Renal cortex interstitium (tissue), 15 donors: ENCODE results near the gene GRIK1. TPM values are rescaled to one million over a fixed set of nuclear protein-coding genes. Genes with fewer than 3 reads are reported as not detected.
"Not testable (repeated sequence)": the region's sequence is repeated elsewhere in the genome, so short reads cannot be mapped to it uniquely, and the experiment has no call there.

Source experiments
- DNase-seq, 11 donors: peaks; one replicate each; pipeline ENCODE4 v3.0.0-alpha.2; 2013; ENCODE audit warnings: low read depth in 9 of 11, low spot score in 4 of 11; ENCODE audit errors: extremely low read depth in 1 of 11
- long read RNA-seq, 16 experiments: transcript quantifications; one replicate each; lab custom pipeline, GENCODE V29; 2026
- polyA plus RNA-seq, 3 donors: library from polyadenylated mRNA; unstranded; fragments of 120-200 nt; gene quantifications; one replicate each; pipeline ENCODE4 v1.2.1, GENCODE V29; 2013; ENCODE audit not compliant: insufficient read length in 3 of 3

GRIK1 gene
- 1 to 10 TPM in 2 of 3 donors, under 1 TPM in 1; 0.97 to 1.7 (median 1.5) TPM for polyA plus RNA-seq
- long read RNA-seq, donor 1 = 0 reads
- long read RNA-seq, donor 2 = 0 reads
- long read RNA-seq, donor 3 = 0 reads
- long read RNA-seq, donor 4 = 0 reads
- long read RNA-seq, donor 5 = 0 reads
- long read RNA-seq, donor 6 = 0 reads
- long read RNA-seq, donor 7 = 0 reads
- long read RNA-seq, donor 8 = 0 reads
- long read RNA-seq, donor 9 = 0 reads
- long read RNA-seq, donor 10 = 0 reads
- long read RNA-seq, donor 11 = 0 reads
- long read RNA-seq, donor 12 = 0 reads
- long read RNA-seq, donor 13 = 0 reads
- long read RNA-seq, donor 14 = 0 reads
- long read RNA-seq, donor 15 = 0 reads
- long read RNA-seq, donor 16 = 0 reads

DNA sequence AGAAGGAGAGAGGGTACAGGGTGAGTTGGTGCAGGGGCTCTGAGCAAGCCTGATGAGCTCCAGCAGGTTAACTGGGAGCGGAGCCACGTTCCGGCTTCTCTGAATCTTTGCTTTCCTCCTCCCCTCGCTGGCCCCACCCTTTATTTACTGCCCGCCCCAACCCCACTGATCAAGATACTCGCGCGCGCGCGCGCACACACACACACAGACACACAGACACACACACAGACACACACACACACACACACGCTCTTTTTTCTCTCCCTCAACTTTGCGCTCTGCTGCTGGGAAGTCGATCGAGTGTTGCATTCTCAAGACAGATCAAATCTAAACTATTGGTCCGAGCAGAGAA lies at the start of gene GRIK1:
GRIK1 (minus strand) TSS at position 73 of the 352 bp plus-strand sequence.
- DNase-seq = peak in 4 of 11 donors; percentile 4 to 9 (median 8)

DNA sequence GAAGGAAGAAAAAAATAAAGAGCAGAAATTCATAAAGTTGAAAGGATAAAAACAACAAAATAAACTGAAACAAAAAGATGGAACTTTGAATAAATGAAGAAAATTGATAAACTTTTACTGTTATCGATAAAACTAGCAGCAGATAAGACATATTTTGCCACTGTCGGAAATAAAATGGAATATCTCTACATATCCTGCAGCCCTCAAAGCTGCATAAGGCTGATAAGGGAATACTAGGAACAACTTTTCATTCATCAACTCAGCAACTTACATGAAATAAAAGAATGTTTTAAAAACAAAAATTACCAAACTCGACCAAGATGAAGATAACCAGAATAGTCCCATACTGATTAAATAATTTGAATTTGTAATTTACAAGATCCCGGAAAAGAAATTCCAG lies 48.0 kb upstream of the GRIK1 start:
- no peak for DNase-seq

DNA sequence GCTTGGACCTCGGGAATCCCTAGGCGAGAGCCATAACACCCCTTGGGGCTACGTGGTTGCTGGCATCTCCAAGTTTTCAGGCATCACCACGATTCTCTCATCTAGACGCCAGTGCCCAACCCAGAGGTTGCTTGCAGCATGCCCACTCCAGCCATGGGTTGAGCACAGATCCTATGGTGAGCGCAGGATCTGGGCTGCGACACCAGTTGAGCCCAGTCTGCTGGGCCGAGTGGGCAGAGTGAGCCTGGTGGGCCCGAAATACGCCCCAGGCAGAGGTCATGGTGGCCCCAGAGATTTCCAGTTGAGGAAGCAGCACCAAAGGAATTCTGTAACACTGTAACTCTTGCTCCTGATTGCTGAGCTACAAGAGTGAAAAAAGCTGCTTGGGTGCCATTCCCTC lies 46.1 kb upstream of the GRIK1 start:
- no peak for DNase-seq

DNA sequence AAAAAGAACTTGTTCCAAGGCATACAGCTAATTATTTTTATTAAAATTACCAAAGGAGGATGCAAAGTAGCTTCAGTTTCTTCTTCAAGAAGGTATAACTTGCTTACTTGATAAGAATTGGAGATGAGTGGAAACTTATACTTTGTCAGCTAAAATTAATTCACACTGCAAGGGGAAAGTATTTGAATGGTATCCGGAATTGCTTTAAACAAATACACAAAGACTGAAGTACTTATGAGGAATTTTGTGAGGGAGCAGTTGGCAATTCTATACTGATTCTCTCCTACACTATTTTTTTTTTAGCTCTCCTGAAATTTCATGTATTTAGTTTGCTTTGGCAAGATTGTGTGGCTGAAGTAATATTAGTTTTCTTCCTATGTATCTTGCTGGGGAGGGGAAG lies 39.2 kb upstream of the GRIK1 start:
- DNase-seq = no peak

DNA sequence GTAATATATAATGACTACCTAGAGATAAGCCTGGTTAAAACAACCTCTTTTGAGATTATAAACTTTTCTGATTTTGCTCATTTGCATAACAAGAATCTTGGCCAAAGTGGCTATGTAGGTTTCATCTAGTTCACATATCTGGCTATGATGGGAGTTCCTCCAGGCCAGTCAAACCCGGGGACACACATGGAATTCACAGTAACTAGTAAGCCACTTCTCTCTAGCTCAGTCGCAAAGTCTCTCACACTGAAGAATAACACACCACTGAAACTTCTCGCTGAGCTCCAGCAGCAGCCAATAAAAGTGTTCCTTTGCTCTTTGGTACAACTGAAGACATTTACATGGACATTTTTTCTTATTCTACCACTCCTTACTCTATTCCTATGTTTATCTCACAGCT lies 36.0 kb upstream of the GRIK1 start:
- no peak for DNase-seq

DNA sequence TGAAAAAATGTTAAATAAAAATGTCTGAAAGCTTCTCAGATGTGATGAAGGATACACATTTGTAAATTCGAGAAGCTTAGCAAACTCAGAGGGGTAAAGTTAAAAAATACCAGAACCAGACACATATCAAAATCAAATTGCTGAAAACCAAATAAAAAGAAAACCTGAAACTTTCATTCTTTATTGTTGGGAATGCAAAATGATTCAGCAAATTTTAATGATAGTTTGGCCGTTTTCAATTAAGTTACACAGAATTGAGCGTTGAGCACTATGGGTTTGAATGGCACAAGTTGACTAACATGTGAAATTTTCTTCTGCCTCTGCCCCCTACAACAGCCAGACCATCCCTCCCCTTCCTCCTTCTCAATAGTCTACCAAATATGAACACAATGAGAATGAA lies 33.5 kb upstream of the GRIK1 start:
- DNase-seq = no peak

DNA sequence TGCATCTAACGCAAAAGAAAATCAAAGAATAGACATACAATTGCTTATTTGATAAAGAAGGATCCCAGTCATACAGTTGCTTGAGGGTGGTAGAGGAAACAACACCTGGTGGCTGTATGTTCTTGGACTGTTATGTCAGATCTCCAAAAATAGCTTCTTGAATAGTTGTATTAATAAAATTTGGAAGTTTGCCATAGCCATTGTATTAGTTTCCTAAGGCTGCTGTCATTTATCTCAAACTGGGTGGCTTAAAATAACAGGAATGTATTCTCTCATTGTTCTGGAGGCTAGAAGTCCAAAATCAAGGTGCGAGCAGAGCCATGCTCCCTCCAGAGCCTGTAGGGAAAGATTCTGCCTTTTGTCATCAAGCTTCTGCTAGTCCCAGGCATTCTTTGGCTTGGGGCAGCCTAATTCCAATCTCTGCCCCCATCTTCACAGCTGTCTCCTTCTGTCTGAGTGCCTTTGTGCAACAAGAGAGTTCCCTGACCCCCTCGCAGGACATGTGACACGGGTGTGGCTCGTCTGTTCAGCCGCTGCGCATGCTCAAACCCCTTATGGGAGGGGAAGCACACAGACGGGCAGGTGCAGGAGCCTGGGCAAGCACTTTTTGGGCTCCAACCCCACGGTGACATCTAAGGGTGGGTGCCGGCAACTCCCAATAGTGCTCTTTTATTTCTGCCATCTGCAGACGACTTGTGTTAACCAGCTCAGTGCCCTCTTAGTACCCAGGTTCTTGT lies 21.7 kb upstream of the GRIK1 start:
- no peak for DNase-seq

DNA sequence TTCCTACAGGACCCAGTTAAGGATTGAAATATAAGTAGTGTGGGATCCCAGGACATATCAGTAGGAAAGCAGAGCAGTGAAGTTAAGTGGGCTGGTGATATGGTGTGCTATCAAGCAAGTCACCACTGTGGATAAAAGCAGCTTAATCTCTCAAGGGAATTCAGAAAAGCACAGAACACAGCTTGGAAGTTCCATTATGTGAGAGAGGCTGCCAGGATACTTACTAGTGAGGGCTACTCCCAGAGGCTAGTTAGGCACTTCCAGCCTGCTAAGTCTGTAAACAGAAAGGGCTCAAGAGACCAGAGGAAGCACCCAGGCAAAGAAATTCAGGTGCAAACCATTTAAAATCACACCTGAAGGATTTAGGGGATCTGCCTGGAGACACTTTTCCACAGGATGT lies 18.8 kb upstream of the GRIK1 start:
- no peak for DNase-seq

DNA sequence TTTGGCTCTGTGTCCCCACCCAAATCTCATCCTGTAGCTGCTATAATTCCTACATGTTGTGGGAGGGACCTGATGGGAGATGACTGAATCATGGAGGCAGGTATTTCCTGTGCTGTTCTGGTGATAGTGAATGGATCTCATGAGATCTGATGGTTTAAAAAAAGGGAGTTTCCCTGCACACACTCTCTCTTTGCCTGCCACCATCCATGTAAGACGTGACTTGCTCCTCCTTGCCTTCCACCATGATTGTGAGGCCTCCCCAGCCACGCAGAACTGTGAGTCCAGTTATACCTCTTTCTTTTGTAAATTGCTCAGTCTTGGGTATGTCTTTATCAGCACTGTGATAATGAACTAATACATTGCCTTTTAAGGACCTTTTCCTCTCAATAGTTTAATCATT lies 18.2 kb upstream of the GRIK1 start:
- not testable (repeated sequence) for DNase-seq

DNA sequence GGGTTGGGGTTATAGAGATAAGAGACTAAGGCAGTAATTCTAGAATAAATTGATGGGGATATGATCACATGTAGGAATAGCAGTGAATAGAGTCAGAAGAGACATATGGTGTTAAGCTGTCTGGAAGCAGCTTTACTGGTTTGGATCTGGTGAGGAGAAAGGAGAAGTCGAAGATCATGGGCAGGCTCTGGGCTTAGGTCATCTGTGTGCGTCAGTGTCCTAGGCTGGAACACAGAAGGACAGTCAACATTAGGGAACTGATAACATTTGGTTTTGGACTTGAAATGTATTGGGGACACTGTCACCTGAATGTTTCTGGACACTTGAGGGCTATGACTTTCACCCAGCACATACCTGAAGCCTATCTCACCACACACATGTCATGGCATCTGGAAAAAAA lies 13.9 kb upstream of the GRIK1 start:
- no peak for DNase-seq

DNA sequence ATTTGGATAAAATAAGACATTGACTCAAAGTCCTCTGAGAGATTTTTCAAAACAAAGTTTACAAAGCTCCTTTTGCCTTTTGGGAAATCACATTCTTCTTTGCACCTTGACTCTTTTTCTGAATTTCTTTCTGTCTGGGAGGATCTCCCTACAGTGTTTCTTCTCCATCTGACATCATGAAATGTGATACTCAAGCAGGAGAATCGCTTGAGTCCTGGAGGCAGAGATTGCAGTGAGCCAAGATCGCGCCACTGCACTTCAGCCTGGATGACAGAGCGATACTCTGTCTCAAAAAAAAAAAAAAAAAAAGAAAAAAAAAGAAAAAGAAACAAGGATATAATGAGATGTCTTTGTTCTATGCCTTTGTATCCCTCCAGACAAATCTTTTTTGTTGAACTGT lies 13.3 kb upstream of the GRIK1 start:
- DNase-seq = peak in 4 of 11 donors; percentile 8 to 25 (median 12)

DNA sequence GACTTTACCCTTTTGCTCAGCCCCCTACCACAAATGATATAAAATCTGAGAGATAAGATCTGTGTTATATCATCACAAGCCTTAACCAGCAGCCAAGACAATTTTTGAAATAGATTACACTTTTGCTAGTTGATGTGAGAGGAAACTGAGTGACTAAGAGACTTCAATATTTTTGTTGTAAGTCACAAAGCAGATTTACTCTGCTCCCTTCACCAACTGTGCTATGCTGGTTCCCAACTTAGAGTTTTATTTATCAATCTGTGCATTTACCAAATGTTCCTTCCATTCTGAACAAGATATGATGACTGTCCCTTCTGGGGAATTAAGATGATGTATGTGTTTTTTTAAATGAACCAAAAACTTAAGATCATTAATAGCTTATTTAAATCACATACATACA lies 12.1 kb upstream of the GRIK1 start:
- no peak for DNase-seq

DNA sequence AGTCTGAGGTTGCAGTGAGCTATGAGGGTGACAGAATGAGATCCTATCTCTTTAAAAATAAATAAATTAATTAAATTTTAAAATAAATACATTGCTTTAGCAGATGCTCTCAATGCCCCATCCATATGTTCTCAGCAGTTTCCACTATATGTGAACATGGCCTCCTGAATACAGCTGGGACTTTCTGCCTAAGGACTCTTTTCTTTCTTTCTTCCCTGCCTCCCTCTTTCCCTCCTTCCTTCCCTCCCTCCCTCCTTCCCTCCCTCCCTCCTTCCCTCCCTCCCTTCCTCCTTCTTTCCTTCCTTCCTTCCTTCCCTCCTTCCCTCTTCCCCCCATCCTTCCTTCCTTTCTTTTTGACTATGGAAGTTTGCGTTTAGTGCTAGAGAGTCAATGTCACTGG lies 10.2 kb upstream of the GRIK1 start:
- DNase-seq = no peak

DNA sequence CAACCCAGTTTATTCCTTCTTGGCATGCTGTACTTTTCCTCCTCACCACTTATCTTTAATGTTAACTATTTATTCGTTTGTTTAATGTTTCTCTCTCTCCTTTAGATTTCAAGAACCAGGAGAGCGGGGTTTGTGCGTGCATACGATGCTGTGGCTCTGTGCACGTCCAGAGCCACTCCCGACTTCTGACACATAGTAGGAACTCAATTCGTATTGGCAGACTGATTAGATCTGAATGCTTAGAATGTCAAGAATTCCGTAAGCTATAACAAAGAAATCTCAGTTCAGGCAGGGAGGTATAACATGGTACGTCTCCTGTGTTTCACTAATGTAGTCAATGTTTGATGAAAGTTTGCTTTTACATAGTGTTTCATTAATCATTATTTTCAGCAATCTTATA lies 7.3 kb upstream of the GRIK1 start:
- peak in 1 of 11 donors; percentile 9 for DNase-seq

DNA sequence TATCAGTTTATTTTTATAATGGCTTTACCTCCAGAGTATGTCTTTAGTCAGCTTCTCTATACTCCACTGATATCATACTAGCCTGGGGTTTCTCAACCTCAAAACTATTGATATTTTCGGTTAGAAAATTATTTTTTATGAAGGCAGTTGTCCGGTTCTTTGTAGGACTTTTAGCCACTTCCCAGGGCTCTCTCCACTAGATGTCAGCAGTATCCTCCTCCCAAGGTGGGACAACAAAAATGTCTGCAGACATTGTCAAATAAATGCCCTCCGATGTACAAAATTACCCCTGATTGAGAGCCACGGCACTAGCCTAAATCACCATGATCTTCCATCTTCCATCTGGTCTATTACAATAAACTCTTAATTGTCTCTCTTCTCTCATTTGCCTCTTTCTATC lies 4.1 kb upstream of the GRIK1 start:
- DNase-seq = no peak

DNA sequence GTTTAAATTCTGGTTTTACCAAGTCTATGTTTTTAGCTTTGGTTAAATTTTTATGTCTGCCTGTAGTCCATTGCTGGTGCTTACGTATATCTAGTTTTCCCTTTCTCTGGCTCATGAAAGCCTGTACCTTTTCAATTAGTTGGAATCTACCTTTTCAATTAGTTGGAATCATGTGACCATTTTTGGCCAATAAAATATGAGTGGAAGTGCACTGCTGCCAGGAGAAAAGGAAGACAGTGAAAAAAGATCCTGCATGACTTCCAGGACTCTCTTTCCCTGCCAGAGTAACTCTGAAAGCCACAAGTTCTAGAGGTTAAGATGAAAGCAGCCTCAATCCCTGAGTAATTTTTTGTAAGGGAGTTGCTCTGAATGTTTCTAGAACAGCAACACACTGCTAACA lies 2.2 kb upstream of the GRIK1 start:
- no peak for DNase-seq

DNA sequence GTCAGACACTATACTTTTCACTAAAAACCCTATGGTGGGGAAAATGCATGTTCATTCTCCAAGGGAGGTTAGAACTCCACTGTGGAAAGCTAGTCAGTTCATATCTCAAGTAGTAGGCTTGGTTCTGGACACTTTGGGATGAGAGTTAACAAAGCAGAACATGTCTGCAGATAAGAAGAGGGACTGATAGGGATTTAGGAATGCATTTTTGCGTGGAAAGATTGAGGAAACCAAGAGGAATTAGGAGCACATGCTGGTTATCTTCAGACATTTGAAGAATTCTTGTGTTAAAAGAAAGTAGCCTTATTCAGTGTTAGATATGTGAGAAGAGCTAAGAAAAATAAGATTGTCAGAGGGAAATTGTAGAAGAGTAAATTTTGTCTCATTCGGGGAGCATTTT lies 1.2 kb upstream of the GRIK1 start:
- no peak for DNase-seq

DNA sequence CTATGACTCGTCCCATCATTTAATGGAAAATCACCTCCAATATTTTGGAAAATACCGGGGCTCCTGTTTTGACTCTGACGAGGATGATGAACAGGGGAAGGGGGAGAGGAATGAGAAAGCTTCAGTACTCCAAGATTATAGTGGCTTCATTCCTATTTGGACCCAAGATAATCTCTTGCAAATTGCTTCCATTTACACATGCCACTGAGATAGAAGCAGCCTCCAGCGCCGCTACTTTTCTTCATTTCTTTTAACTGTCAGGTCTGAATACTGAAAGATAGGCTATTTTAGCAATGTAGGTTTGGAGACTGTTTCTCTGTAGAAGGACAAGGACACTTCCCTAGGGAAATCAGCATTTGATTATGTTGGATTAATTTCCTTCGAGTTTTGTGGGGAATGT lies 565 bp upstream of the GRIK1 start:
- DNase-seq = no peak

DNA sequence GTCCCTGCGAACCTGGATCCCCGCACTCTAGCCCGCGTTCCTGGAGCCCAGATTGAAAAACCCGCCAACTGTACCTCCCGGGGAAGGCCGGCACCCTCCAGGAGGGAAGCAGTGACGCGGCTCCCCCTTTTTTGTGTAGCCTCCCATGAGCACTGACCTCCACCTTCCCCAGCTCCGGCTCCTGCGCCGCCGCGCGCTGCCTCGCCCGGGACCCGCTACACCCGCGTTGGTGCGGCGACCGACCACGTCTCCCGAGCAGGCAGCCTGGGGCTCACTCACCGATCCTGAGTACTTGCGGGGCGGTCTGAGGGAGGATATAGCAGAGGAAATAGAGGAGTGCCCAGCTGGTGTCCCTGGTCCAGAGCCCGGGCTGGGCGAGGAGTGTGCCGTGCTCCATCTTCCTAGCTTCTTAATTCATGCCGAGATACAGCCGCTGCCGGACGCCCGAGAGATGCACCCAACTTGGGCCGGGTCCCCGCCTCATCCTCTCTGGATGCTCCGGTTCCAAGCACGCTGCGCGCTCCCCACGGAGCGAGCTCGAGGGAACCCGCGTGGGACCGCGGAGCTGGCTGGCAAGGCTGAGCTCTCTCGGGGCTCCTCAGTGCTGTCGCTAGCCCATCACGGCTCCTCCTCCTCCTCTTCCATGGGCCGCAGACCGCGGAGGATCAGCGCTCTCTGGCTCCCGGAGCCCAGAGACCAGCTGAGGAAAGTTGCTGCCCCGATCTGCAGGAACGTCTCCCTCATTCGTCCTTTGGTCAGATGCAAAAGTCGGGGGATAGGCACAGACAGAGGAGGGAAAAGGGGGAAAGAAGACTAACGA lies 482 bp downstream of the GRIK1 start:
- peak in 5 of 11 donors; percentile 4 to 25 (median 18) for DNase-seq

DNA sequence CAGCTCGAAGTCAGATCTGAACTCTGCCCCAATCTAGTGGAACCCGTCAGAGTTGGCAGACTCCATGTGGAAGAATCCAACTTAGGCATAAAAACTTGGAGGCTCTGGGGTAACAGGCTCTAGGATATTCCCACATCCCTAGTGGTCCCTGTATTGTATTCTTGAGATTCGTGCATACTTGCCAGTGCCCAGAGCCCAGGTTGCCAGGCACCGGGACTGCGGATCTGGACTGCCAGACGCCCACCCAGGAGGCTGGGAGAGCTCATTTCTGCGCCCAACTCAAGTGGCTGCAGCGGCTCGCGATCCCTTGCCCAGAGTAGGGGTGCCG lies 1.1 kb downstream of the GRIK1 start:
- DNase-seq = no peak
